Endothelial cell of umbilical vein (primary cell): ENCODE results near the gene BCAP31. TPM values are rescaled to one million over a fixed set of nuclear protein-coding genes. Genes with fewer than 3 reads are reported as not detected.
"Not testable (repeated sequence)": the region's sequence is repeated elsewhere in the genome, so short reads cannot be mapped to it uniquely, and the experiment has no call there.

Source experiments
- BruUV-seq: library from RNA; stranded (reverse); fragments of 400-500 nt; replicated peaks from 2 replicates; lab custom pipeline; 2021; lab: Mats Ljungman, UMichigan
- CTCF ChIA-PET: fragments of 300-600, 350-600 bp; sonication (Branson Sonifier 250); formaldehyde crosslinking; loops from one replicate; lab custom pipeline; 2021; ENCODE audit warnings: antibody characterized with exemption, inconsistent platforms; lab: Charles Lee
- POLR2A ChIA-PET: fragments of 300-600, 350-600 bp; sonication (Branson Sonifier 250); formaldehyde crosslinking; loops from one replicate; lab custom pipeline; 2021; ENCODE audit warnings: antibody characterized with exemption, inconsistent platforms; lab: Charles Lee
- DNase-seq: peaks from one replicate; pipeline ENCODE4 v3.0.0-alpha.2; 2011; ENCODE audit warnings: low read depth, low spot score
- FAIRE-seq: peaks from 2 replicates; lab custom pipeline; 2011; peaks lifted over from hg19 to GRCh38; lab: Jason Lieb, UNC
- H2AFZ ChIP-seq: 2 replicates; pipeline ENCODE4 v1.6.0; 2012; ENCODE audit warnings: low read depth, low read length, control low read depth, inconsistent platforms
- H3K27ac ChIP-seq: 2 replicates; pipeline ENCODE4 v1.5.1; 2011; ENCODE audit warnings: low read depth, mild to moderate bottlenecking, control low read depth, low read length, moderate library complexity; ENCODE audit not compliant: insufficient read depth
- H3K27me3 ChIP-seq, 2 experiments: 2 replicates each; pipeline versions ENCODE4 v1.6.0 to v1.6.1; 2011; ENCODE audit warnings: low read length in 2 of 2, mixed read lengths in 1 of 2; ENCODE audit not compliant: control insufficient read depth in 2 of 2, insufficient read depth in 2 of 2
- H3K36me3 ChIP-seq, 2 experiments: 2 replicates in 1 of 2; 3 replicates in 1 of 2; pipeline ENCODE4 v1.5.1; 2011; ENCODE audit warnings: low read length in 2 of 2, mild to moderate bottlenecking in 1 of 2, moderate library complexity in 1 of 2; ENCODE audit not compliant: control insufficient read depth in 2 of 2, insufficient read depth in 2 of 2; ENCODE audit errors: extremely low read depth in 1 of 2
- H3K4me1 ChIP-seq: 3 replicates; pipeline ENCODE4 v1.5.1; 2011; ENCODE audit warnings: mild to moderate bottlenecking, low read length; ENCODE audit not compliant: control insufficient read depth, insufficient read depth; ENCODE audit errors: extremely low read depth
- H3K4me2 ChIP-seq: 2 replicates; pipeline ENCODE4 v1.6.1; 2011; ENCODE audit warnings: low read length, control low read depth, mixed read lengths; ENCODE audit not compliant: insufficient read depth
- H3K4me3 ChIP-seq, 3 experiments: fragments of 200-600 bp in 1 of 3; sonication (generic), shearing (Covaris generic) in 1 of 3; replicated peaks in 1 of 3; 2 replicates each; pipeline ENCODE4 v1.5.1; 2011 to 2016; ENCODE audit warnings: control low read depth in 3 of 3, low read length in 3 of 3, mild to moderate bottlenecking in 2 of 3, inconsistent platforms in 1 of 3, low read depth in 1 of 3, moderate library complexity in 1 of 3; ENCODE audit not compliant: insufficient read depth in 1 of 3
- H3K79me2 ChIP-seq: 2 replicates; pipeline ENCODE4 v1.6.0; 2012; ENCODE audit warnings: low read length, inconsistent platforms; ENCODE audit not compliant: control insufficient read depth, insufficient read depth
- H3K9ac ChIP-seq: replicated peaks from 2 replicates; pipeline ENCODE3; 2011; ENCODE audit warnings: low read length, control low read depth; ENCODE audit not compliant: insufficient read depth; ENCODE audit errors: extremely low read depth
- H3K9me1 ChIP-seq: replicated peaks from 3 replicates; pipeline ENCODE4 v1.6.0; 2011; ENCODE audit warnings: mild to moderate bottlenecking, low read length; ENCODE audit not compliant: control insufficient read depth, insufficient read depth; ENCODE audit errors: extremely low read depth
- H3K9me3 ChIP-seq: replicated peaks from 2 replicates; pipeline ENCODE4 v1.5.1; 2012; ENCODE audit warnings: low read length, inconsistent platforms; ENCODE audit not compliant: control insufficient read depth, insufficient read depth
- H4K20me1 ChIP-seq: replicated peaks from 2 replicates; pipeline ENCODE3; 2011; ENCODE audit warnings: mild to moderate bottlenecking, low read length; ENCODE audit not compliant: control insufficient read depth, insufficient read depth; ENCODE audit errors: extremely low read depth
- CTCF ChIP-seq, 2 donors: IDR thresholded peaks; 1 replicate in 1 of 2; 2 replicates in 1 of 2; pipeline ENCODE4 v1.5.1; 2011; ENCODE audit warnings: low read length in 2 of 2, mild to moderate bottlenecking in 2 of 2, moderate library complexity in 2 of 2, control low read depth in 1 of 2, inconsistent platforms in 1 of 2, low read depth in 1 of 2; ENCODE audit not compliant: insufficient read depth in 1 of 2; ENCODE audit errors: extremely low read depth in 1 of 2
- GATA2 ChIP-seq: IDR thresholded peaks from 2 replicates; pipeline ENCODE4 v1.7.0; 2011; ENCODE audit warnings: low read depth, mild to moderate bottlenecking, moderate library complexity, mixed read lengths, low read length; ENCODE audit not compliant: insufficient read length, insufficient read depth
- dilution Hi-C: fragments of 300-500 bp; cut with MboI; formaldehyde crosslinking; loops from one replicate; pipeline ENCODE4 v1.15.0; 2019; ENCODE audit warnings: low sequenced_read_pairs; ENCODE audit not compliant: extremely low pct_ligation_motif_present
- intact Hi-C: fragments of 100-400 bp; cut with micrococcal nuclease; formaldehyde crosslinking; loops from one replicate; pipeline ENCODE4 v1.10.0; 2022
- polyA plus RNA-seq, 4 experiments: library from polyadenylated mRNA; depleted of rRNA in 3 of 4; stranded (reverse) in 3 of 4; unstranded in 1 of 4; fragments of >200 nt; gene quantifications; 2 replicates each; pipeline versions ENCODE4 v1.2.1 to v1.2.3, GENCODE V29; 2011 to 2012; ENCODE audit warnings: missing spikeins in 1 of 4
- total RNA-seq: library from RNA; stranded (reverse); gene quantifications from 2 replicates; pipeline ENCODE4 v1.2.3, GENCODE V29; 2021

Gene BCAP31
- total and polyA plus RNA-seq, 2 donors (not counting 3 experiments of a cell fraction or from before 2014, with no cell fraction given) = 169 to 203 TPM

DNA sequence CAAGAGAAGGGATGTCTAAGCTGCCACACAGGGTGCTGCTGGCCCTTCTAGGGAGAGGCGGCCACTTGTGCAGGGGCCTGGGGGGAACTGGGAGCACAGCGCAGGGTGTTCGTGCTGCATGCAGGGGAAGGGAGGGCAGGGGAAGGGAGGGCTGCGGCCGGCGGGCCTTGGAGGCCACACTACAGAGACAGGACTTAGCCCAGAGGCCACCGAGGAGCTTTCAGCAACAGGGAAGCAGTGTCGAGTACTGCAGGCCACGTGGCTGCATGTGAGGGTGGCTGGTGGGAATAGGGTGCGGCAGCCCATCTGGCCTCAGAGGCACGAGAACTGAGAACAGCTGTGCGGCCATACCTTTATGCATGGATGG lies 20.9 kb upstream of the BCAP31 start:
- H4K20me1 ChIP-seq, FAIRE-seq, intact Hi-C loops, H3K4me3 ChIP-seq, H3K27ac ChIP-seq, DNase-seq, H3K36me3 ChIP-seq, H3K79me2 ChIP-seq, H3K9me3 ChIP-seq, H3K4me2 ChIP-seq, H3K27me3 ChIP-seq, BruUV-seq, H3K9ac ChIP-seq, H2AFZ ChIP-seq, H3K9me1 ChIP-seq, dilution Hi-C loops, POLR2A ChIA-PET, H3K4me1 ChIP-seq: not testable (repeated sequence)
- CTCF ChIA-PET = interaction anchor here (1.0 kb wide), 2 partner anchors 9 to 178 kb away, joined by 3 to 4 read pairs; no protein-coding TSS in a partner anchor

DNA sequence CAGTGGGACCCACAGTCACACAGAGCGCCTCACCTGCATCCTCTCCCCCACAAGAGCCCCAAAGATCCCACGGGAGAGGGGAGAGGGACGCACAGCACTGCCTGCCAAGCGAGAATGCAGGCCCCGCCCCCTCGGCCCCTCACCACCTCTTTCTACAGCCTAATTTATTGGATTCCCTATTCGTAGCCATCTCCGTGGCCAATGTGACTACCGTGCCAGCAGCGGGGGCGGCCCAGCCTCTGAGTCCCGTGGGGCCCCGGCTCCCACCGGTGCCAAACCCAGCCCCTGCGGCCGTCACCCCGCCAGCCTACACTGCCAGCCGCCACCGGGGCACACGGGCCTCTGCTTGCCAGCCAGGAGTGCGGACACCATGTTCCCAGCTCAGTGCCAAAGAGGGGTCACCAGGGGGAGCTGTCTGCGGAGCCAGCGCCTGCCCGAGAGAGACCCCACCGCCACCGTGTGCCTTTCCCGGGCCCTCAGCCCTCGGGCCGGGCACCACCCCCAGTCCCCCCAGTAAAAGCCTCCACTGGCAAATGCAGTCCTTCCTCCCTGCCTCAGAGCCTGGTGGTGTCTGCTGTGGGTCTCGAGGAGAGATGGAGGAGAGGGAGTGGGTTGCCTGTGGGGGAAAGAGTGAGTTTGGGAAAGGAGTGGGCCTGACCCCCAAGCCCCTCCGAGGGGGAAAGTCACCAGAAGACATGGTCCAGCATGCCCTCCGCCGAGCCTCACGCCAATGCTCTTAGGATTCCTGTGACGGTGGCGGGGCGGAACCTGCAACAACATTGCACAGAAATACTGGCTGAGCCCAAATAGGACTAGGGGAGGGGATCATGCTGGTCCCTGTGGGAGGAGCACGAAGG lies 20.3 kb upstream of the BCAP31 start:
- FAIRE-seq = peak; percentile 38
- Histone ChIP-seq H4K20me1 (no peaks in the 10 kb centered on the region), H3K9ac (no peak overlapping the region), H3K27ac (no peak overlapping the region), H2AFZ (no peak overlapping the region), H3K4me2 (no peak overlapping the region), H3K4me1 (no peaks in the 10 kb centered on the region), H3K4me3 (no peak overlapping the region), H3K36me3 (no peaks in the 10 kb centered on the region), H3K9me3 (no peaks in the 10 kb centered on the region), H3K27me3 (no peaks in the 10 kb centered on the region), H3K9me1 (no peaks in the 10 kb centered on the region), H3K79me2 (no peaks in the 10 kb centered on the region)
- peak; percentile 10 for DNase-seq
- intact Hi-C loops (no loop called here), dilution Hi-C loops (no loop called here)
- CTCF ChIA-PET = interaction anchor here (1.0 kb wide), 2 partner anchors 10 to 179 kb away, joined by 3 to 4 read pairs; no protein-coding TSS in a partner anchor
- POLR2A ChIA-PET = no interaction called here
- TF ChIP-seq GATA2 = no peak
- peak in 1 of 2 donors; percentile 46 for TF ChIP-seq CTCF (IDR thresholded peaks at IDR 0.05; ENCODE audit: extremely low read depth in 1 of 2, insufficient read depth in 1 of 2, low read depth in 1 of 2, low read length in 2 of 2)
- no TSS peak for BruUV-seq

DNA sequence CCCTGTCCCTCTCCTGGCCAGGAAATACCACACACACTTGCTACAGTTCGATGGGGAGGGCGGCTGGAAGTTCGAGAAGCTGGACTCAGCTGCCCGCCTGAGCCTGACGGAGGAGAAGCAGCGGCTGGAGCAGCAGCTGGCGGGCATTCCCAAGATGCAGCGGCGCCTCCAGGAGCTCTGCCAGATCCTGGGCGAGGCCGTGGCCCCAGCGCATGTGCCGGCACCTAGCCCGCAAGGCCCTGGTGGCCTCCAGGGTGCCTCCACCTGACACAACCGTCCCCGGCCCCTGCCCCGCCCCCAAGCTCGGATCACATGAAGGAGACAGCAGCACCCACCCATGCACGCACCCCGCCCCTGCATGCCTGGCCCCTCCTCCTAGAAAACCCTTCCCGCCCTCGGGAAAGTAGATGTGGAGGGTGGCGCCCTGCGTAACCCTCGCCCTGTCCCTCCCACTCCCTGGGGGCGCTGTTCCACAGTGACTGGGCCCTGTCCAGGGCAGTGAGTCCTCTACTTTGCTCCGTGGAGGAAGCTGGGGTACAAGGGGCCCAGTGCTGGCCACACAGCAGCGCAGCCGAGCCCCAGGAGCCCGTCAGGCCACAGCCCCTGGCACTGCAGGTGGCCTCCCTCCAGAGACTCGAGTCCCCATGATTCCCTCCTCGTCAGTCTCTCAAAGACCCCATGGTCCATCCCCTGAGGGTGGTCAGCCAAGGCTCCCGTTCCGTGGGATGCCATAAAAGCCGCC lies 19.5 kb upstream of the BCAP31 start:
- intact Hi-C loops, H4K20me1 ChIP-seq, H3K27ac ChIP-seq, FAIRE-seq, POLR2A ChIA-PET, H3K79me2 ChIP-seq, H3K9me1 ChIP-seq, H3K27me3 ChIP-seq, H3K9me3 ChIP-seq, DNase-seq, H3K4me1 ChIP-seq, H3K36me3 ChIP-seq, H3K4me2 ChIP-seq, H3K4me3 ChIP-seq, dilution Hi-C loops, H2AFZ ChIP-seq, H3K9ac ChIP-seq: not testable (repeated sequence)
- CTCF ChIA-PET = interaction anchor here (1.0 kb wide), 2 partner anchors 11 to 179 kb away, joined by 3 to 4 read pairs; no protein-coding TSS in a partner anchor
- BruUV-seq = TSS peak; percentile 36
